SK-N-SH (cell line): ENCODE results near the gene STARD3. TPM values are rescaled to one million over a fixed set of nuclear protein-coding genes. Genes with fewer than 3 reads are reported as not detected.

Experiments used
- CTCF ChIA-PET: fragments of 300-600, 350-600 bp; formaldehyde crosslinking; extraction: SDS; loops from one replicate; lab custom pipeline; 2021; lab: Yijun Ruan, JAX
- POLR2A ChIA-PET: fragments of 350-600 bp; sonication (Branson Sonifier 250); formaldehyde crosslinking; extraction: SDS; loops from one replicate; lab custom pipeline; 2020; ENCODE audit warnings: antibody characterized with exemption, inconsistent platforms; lab: Yijun Ruan, JAX
- DNase-seq: peaks from one replicate; pipeline ENCODE4 v3.0.0; 2012
- H2AFZ ChIP-seq: fragments of 200-600 bp; sonication (generic); 2 replicates; pipeline ENCODE4 v1.8.1; 2016; ENCODE audit warnings: antibody characterized with exemption, mild to moderate bottlenecking, low read depth
- H3F3A ChIP-seq: fragments of 200-600 bp; sonication (generic); replicated peaks from 2 replicates; pipeline ENCODE3; 2016; ENCODE audit warnings: antibody characterized with exemption, mild to moderate bottlenecking; ENCODE audit not compliant: insufficient read depth
- H3K27ac ChIP-seq, 2 experiments: fragments of 200-500 bp in 1 of 2; fragments of 200-600 bp in 1 of 2; sonication (Bioruptor generic) in 1 of 2; sonication (generic), shearing (Covaris generic) in 1 of 2; 2 replicates each; pipeline versions ENCODE4 v1.5.1 to v1.6.1; 2014 to 2016; ENCODE audit warnings: low read depth in 2 of 2, inconsistent platforms in 1 of 2, low read length in 1 of 2, mild to moderate bottlenecking in 1 of 2, mixed read lengths in 1 of 2
- H3K27me3 ChIP-seq: fragments of 200-600 bp; sonication (generic), shearing (Covaris generic); 2 replicates; pipeline ENCODE4 v1.6.1; 2016; ENCODE audit warnings: mixed run types; ENCODE audit not compliant: insufficient read depth
- H3K36me3 ChIP-seq, 2 experiments: fragments of 200-500 bp in 1 of 2; fragments of 200-600 bp in 1 of 2; sonication (Bioruptor generic) in 1 of 2; sonication (generic) in 1 of 2; replicated peaks in 1 of 2; 2 replicates each; pipeline versions ENCODE3 to v1.5.1; 2014 to 2016; ENCODE audit warnings: low read length in 1 of 2, mild to moderate bottlenecking in 1 of 2; ENCODE audit not compliant: insufficient read depth in 2 of 2, control insufficient read depth in 1 of 2
- H3K4me1 ChIP-seq, 2 experiments: fragments of 200-500 bp in 1 of 2; fragments of 200-600 bp in 1 of 2; sonication (Bioruptor generic) in 1 of 2; sonication (generic), shearing (Covaris generic) in 1 of 2; 2 replicates each; pipeline versions ENCODE4 v1.5.1 to v1.6.1; 2014 to 2016; ENCODE audit warnings: low read depth in 1 of 2, low read length in 1 of 2, mixed run types in 1 of 2; ENCODE audit not compliant: insufficient read depth in 2 of 2, control insufficient read depth in 1 of 2
- H3K4me2 ChIP-seq: fragments of 200-600 bp; sonication (generic), shearing (Covaris generic); 2 replicates; pipeline ENCODE4 v1.6.1; 2017; ENCODE audit warnings: mixed run types
- H3K4me3 ChIP-seq, 2 experiments: fragments of 200-500 bp in 1 of 2; fragments of 200-600 bp in 1 of 2; sonication (Bioruptor generic) in 1 of 2; sonication (generic), shearing (Covaris generic) in 1 of 2; 2 replicates each; pipeline versions ENCODE4 v1.5.1 to v1.8.1; 2014 to 2016; ENCODE audit warnings: low read depth in 2 of 2, inconsistent platforms in 1 of 2, low read length in 1 of 2, mild to moderate bottlenecking in 1 of 2, mixed read lengths in 1 of 2, moderate library complexity in 1 of 2
- H3K79me2 ChIP-seq: fragments of 200-600 bp; sonication (generic); 2 replicates; pipeline ENCODE4 v1.8.1; 2017; ENCODE audit warnings: mild to moderate bottlenecking; ENCODE audit not compliant: insufficient read depth
- H3K9ac ChIP-seq: fragments of 200-600 bp; sonication (generic); 2 replicates; pipeline ENCODE4 v1.6.1; 2017; ENCODE audit warnings: mixed run types
- H3K9me2 ChIP-seq: fragments of 200-600 bp; sonication (generic); 2 replicates; pipeline ENCODE4 v1.6.1; 2017; ENCODE audit warnings: mixed run types
- H3K9me3 ChIP-seq: fragments of 200-600 bp; sonication (generic); 2 replicates; pipeline ENCODE4 v1.6.1; 2017; ENCODE audit warnings: mixed run types, mild to moderate bottlenecking, moderate library complexity
- H4K20me1 ChIP-seq: fragments of 200-600 bp; sonication (generic); 2 replicates; pipeline ENCODE4 v1.6.1; 2017; ENCODE audit warnings: mild to moderate bottlenecking, mixed run types; ENCODE audit not compliant: insufficient read depth
- CHD2 ChIP-seq: fragments of 150-350 bp; IDR thresholded peaks from 2 replicates; pipeline ENCODE4 v1.6.1; 2018; ENCODE audit warnings: low read length; ENCODE audit not compliant: partially characterized antibody
- CTCF ChIP-seq: fragments of 200-600 bp; sonication (generic); IDR thresholded peaks from 2 replicates; pipeline ENCODE4 v1.6.1; 2017; ENCODE audit warnings: antibody characterized with exemption, mild to moderate bottlenecking, moderate library complexity
- EZH2phosphoT487 ChIP-seq: fragments of 200-600 bp; sonication (generic); IDR thresholded peaks from 2 replicates; pipeline ENCODE4 v1.6.1; 2017; ENCODE audit warnings: low read depth, mixed run types, mild to moderate bottlenecking, antibody characterized with exemption, moderate library complexity, borderline replicate concordance
- FOSL2 ChIP-seq: IDR thresholded peaks from 2 replicates; pipeline ENCODE4 v1.4.0; 2012; ENCODE audit warnings: low read depth, mild to moderate bottlenecking, moderate library complexity, borderline replicate concordance
- FOXJ3 ChIP-seq: sonication (generic); formaldehyde crosslinking; IDR thresholded peaks from 2 replicates; pipeline ENCODE4 v1.5.1; 2020; ENCODE audit warnings: mild to moderate bottlenecking, missing genetic modification reagents
- GABPA ChIP-seq: IDR thresholded peaks from 2 replicates; pipeline ENCODE4 v1.4.0; 2012; ENCODE audit warnings: low read depth, mild to moderate bottlenecking
- IRF3 ChIP-seq: fragments of 150-350 bp; IDR thresholded peaks from 2 replicates; pipeline ENCODE4 v1.6.1; 2016; ENCODE audit warnings: mild to moderate bottlenecking, low read depth, low read length
- JUND ChIP-seq: IDR thresholded peaks from 2 replicates; pipeline ENCODE4 v1.4.0; 2012
- NFIC ChIP-seq: IDR thresholded peaks from 2 replicates; pipeline ENCODE4 v1.4.0; 2012; ENCODE audit warnings: borderline replicate concordance
- SIN3A ChIP-seq: IDR thresholded peaks from 2 replicates; pipeline ENCODE4 v1.6.1; 2012; ENCODE audit warnings: low read depth, mild to moderate bottlenecking, low read length, moderate library complexity, borderline replicate concordance
- TCF12 ChIP-seq: IDR thresholded peaks from 2 replicates; pipeline ENCODE4 v1.4.0; 2012
- ZBTB33 ChIP-seq: IDR thresholded peaks from 2 replicates; pipeline ENCODE4 v1.4.0; 2012; ENCODE audit warnings: low read depth, borderline replicate concordance
- WGBS: methylation state at CpG from one replicate; pipeline ENCODE4 v1.1.6; 2017; ENCODE audit warnings: low lambda C conversion rate; 5-methylcytosine and 5-hydroxymethylcytosine counted together
- polyA plus RNA-seq, 3 experiments: library from polyadenylated mRNA; depleted of rRNA; stranded (reverse); fragments of >200 nt; gene quantifications; 2 replicates each; pipeline ENCODE4 v1.2.3, GENCODE V29; 2012

Gene STARD3
- polyA plus RNA-seq, 1 of the 3 experiments (the other 2 are of a cell fraction), result 76.8 TPM

GRCh38 chr17:39703913-39704312 lies 67.0 kb downstream of the STARD3 start:
- Histone ChIP-seq H3K27me3 (no peaks in the 10 kb centered on the region), H4K20me1 (no peaks in the 10 kb centered on the region), H3K4me3 (no peak overlapping the region), H3K9ac (no peak overlapping the region), H2AFZ (no peak overlapping the region), H3K27ac (no peak overlapping the region), H3K4me1 (no peaks in the 10 kb centered on the region), H3F3A (no peaks in the 10 kb centered on the region), H3K9me3 (no peaks in the 10 kb centered on the region), H3K36me3 (no peaks in the 10 kb centered on the region), H3K9me2 (no peaks in the 10 kb centered on the region), H3K4me2 (no peak overlapping the region), H3K79me2 (no peaks in the 10 kb centered on the region)
- TF ChIP-seq JUND (no peak), GABPA (no peak), CHD2 (no peak)
- ChIA-PET CTCF (interaction anchor here (1.6 kb wide), 1 partner anchor 27 kb away, joined by 6 read pairs; the partner anchor contains the start of gene MIEN1), POLR2A (no interaction called here)
- no peak for DNase-seq
- WGBS, result 82% methylated on average over 5 of the region's 5 CpGs

- Histone ChIP-seq H4K20me1 (no peaks in the 10 kb centered on the region), H3K79me2 (no peaks in the 10 kb centered on the region), H3K4me2 (no peak overlapping the region), H3K4me3 (no peak overlapping the region), H3K27me3 (no peaks in the 10 kb centered on the region; the same call in 1 of the 2 replicates), H3K9me2 (no peaks in the 10 kb centered on the region), H3K27ac (no peak overlapping the region), H3K36me3 (no peaks in the 10 kb centered on the region), H3K9ac (no peak overlapping the region), H3K9me3 (no peaks in the 10 kb centered on the region), H3K4me1 (no peaks in the 10 kb centered on the region), H3F3A (no peaks in the 10 kb centered on the region), H2AFZ (no peak overlapping the region)
- POLR2A ChIA-PET, result interaction anchor here (0.6 kb wide), 1 partner anchor 8 kb away, joined by 4 read pairs; no protein-coding TSS in a partner anchor
- WGBS, result 73% methylated on average over 8 of the region's 11 CpGs
- DNase-seq, result no peak
- TF ChIP-seq IRF3, result no peak
- peak; percentile 17; the same call in 1 of the 2 replicates for TF ChIP-seq CTCF
- CTCF ChIA-PET, result interaction anchor here (0.6 to 1.6 kb wide), 3 partner anchors 9 to 81 kb away, joined by 3 to 6 read pairs (median 3); partner anchors contain the start of gene MIEN1
These were observed 68.0 kb downstream of the STARD3 start for GRCh38 chr17:39704821-39705551.

- POLR2A ChIA-PET, result no interaction called here
- Histone ChIP-seq H3K9ac (no peak overlapping the region), H4K20me1 (no peaks in the 10 kb centered on the region), H3K27me3 (no peaks in the 10 kb centered on the region; the same call in 1 of the 2 replicates), H3K27ac (no peak overlapping the region), H3K9me2 (no peaks in the 10 kb centered on the region), H3K4me2 (no peak overlapping the region), H3F3A (no peaks in the 10 kb centered on the region), H3K36me3 (no peaks in the 10 kb centered on the region), H2AFZ (no peak overlapping the region), H3K9me3 (no peaks in the 10 kb centered on the region), H3K4me1 (no peaks in the 10 kb centered on the region), H3K4me3 (no peak overlapping the region), H3K79me2 (no peaks in the 10 kb centered on the region)
- WGBS, result 79% methylated on average over 9 of the region's 12 CpGs
- DNase-seq, result no peak
- TF ChIP-seq FOSL2 (no peak), EZH2phosphoT487 (no peak), FOXJ3 (CRISPR knock-in tag) (no peak), SIN3A (no peak), ZBTB33 (no peak), CHD2 (no peak), TCF12 (no peak), NFIC (no peak)
- CTCF ChIA-PET, result interaction anchor here (0.9 kb wide), 2 partner anchors 82 to 84 kb away, joined by 3 read pairs; no protein-coding TSS in a partner anchor
These were observed 68.9 kb downstream of the STARD3 start for GRCh38 chr17:39705786-39706348.
